IPS-15b (cell line): ENCODE measurements around the gene TRIM14.
A peak's percentile ranks its signal among the peaks of the same experiment; 100 is the strongest.
"Not testable (repeated sequence)": the region's sequence is repeated elsewhere in the genome, so short reads cannot be mapped to it uniquely, and the experiment has no call there.

Experiments used
- H3K27me3 ChIP-seq: one replicate; pipeline ENCODE4 v1.6.1; 2013; ENCODE audit warnings: low read length; ENCODE audit not compliant: control insufficient read depth, insufficient read depth
- H3K36me3 ChIP-seq: one replicate; pipeline ENCODE4 v1.6.1; 2013; ENCODE audit warnings: low read length; ENCODE audit not compliant: control insufficient read depth, insufficient read depth
- H3K4me1 ChIP-seq: one replicate; pipeline ENCODE4 v1.6.1; 2013; ENCODE audit warnings: mild to moderate bottlenecking, low read length; ENCODE audit not compliant: control insufficient read depth, insufficient read depth
- H3K4me3 ChIP-seq: one replicate; pipeline ENCODE4 v1.5.1; 2013; ENCODE audit warnings: low read depth, low read length
- H3K9ac ChIP-seq: one replicate; pipeline ENCODE4 v1.6.1; 2013; ENCODE audit warnings: low read depth, mild to moderate bottlenecking, low read length
- H3K9me3 ChIP-seq: one replicate; pipeline ENCODE4 v1.6.1; 2013; ENCODE audit warnings: mild to moderate bottlenecking, low read length; ENCODE audit not compliant: control insufficient read depth, insufficient read depth

The TRIM14 gene

DNA sequence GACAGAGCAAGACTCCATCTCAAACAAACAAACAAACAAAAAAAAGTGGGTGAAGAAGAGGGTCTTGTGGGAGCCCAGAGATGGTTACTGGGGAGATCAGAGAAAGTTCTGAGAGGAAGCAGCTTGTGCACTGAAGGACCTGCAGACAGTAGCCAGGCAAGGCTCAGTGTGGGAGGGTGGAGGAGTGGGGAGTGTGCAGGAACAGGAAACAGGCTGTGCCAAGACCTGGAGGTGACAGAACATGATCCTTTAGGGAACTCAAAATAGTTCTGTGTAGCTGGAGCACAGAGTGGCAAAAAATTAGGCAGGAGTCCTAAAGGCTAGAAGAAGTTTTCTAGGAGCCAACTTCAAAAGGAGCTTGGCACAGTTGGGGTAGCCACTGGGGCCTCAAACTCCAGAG, 81.7 kb downstream of the TRIM14 start:
- Histone ChIP-seq H3K9ac (no peak overlapping the region), H3K4me3 (no peak overlapping the region), H3K4me1 (no peaks in the 10 kb centered on the region), H3K36me3 (no peaks in the 10 kb centered on the region), H3K27me3 (peaks cover 5% of the 10 kb centered on the region), H3K9me3 (no peaks in the 10 kb centered on the region)

DNA sequence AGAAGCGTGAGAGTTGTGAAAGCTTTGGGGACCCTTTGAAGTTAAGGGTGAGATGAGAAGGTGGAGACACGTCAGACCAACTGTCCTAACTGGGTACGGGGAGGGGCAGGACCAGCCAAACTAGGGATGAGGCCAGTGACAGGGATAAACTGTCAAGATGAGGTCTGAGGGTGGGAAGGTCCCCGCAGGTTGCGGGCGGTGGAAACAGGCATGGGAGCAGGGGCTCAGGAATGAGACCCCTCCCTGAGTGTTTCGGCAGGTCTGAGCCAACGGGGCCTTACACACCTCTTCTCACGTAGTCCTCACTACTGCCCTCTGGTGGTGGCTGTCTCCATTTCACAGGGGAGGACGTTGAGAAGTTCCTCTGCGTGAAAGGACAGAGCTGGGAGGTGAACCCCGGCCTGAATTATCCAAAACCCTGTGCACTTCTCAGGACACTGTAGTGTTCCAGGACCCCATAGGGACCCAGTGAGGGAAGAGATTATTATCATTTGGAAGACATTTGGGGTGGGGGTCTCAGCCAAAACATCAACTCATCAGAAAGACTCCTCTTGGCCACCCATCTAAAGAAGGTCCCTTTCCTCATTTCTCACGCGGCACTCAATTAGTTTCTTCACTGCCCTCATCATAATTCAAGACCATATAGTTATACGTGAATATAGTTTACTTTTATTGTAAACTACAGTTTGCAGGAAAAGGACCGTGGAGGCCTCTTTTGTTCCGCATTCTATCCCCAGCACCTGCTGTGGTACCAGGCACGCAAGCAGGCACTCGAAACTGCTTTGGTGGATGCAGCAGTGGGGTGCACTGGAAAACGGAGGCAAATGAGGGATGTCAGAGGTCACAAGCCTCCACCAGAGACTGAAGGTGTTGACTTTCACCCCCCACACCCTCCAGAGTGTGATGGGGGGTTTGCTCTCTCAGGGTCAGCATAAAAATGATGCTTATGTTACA, 84.2 kb downstream of the TRIM14 start:
- no peaks in the 10 kb centered on the region for H3K36me3 ChIP-seq
- H3K4me3 ChIP-seq = peak overlapping the region; percentile 39
- H3K4me1 ChIP-seq = no peaks in the 10 kb centered on the region
- H3K9me3 ChIP-seq = no peaks in the 10 kb centered on the region
- H3K27me3 ChIP-seq = peaks cover 5% of the 10 kb centered on the region
- H3K9ac ChIP-seq = no peak overlapping the region

DNA sequence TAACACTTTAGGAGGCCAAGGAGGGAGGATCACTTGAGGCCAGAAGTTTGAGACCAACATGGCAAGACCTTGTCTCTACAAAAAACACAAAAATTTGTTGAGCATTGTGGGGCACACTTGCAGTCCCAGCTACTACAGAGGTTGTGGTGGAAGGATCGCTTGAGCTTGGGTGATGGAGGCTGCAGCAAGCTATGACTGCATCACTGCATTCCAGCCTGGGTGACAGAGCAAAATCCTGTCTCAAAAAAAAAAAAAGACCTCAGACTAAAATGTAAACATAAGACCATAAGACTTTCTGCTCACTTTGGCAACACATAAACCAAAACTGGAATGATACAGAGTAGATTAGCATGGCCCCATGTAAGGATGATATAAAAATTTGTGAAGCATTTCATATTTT, 87.1 kb downstream of the TRIM14 start:
- no peaks in the 10 kb centered on the region for H3K4me1 ChIP-seq

DNA sequence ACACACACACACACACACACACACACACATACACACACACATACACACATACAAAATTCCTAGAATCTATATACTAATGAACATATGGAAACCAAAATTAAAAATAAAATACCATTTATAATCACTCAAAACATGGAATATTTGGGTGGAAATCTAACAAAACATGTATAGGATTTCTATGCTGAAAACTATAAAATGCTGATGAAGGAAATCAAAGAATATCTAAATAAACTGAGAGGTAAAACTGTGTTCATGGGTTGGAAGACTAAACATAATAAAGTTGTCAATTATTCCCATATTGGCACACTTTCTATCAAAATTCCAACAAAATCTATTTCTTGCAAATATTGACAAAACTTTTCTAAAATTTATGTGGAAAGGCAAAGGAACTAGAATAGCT, 87.9 kb downstream of the TRIM14 start:
- no peak overlapping the region for H3K9ac ChIP-seq
- H3K27me3 ChIP-seq = peaks cover 5% of the 10 kb centered on the region

More for the DNA sequence above, 87.1 kb downstream of the TRIM14 start:
- no peaks in the 10 kb centered on the region for H3K9me3 ChIP-seq
- peaks cover 5% of the 10 kb centered on the region for H3K27me3 ChIP-seq
- H3K4me3 ChIP-seq = no peak overlapping the region
- no peaks in the 10 kb centered on the region for H3K36me3 ChIP-seq
- no peak overlapping the region for H3K9ac ChIP-seq

DNA sequence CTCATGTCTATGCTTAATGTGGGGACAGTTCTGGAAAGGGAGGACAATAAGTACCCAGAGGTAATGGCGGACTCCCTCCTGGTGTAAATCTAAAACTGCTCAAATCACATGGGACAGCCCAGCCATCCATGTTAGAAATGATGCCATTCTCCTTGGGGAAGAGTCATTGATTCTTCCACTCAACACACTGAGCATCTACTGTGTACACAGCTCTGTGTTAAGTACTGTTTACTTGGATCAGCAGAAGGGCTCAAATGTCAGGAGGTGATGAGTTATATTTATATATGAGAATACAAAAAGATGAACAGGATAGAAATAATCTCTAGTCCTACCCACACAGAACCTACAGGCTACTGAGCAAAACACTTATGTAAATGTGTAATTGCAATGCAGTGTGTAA, 94.3 kb downstream of the TRIM14 start:
- no peaks in the 10 kb centered on the region for H3K9me3 ChIP-seq

More for the DNA sequence above, 87.9 kb downstream of the TRIM14 start:
- no peaks in the 10 kb centered on the region for H3K9me3 ChIP-seq
- H3K4me3 ChIP-seq = no peak overlapping the region
- no peaks in the 10 kb centered on the region for H3K4me1 ChIP-seq
- no peaks in the 10 kb centered on the region for H3K36me3 ChIP-seq

DNA sequence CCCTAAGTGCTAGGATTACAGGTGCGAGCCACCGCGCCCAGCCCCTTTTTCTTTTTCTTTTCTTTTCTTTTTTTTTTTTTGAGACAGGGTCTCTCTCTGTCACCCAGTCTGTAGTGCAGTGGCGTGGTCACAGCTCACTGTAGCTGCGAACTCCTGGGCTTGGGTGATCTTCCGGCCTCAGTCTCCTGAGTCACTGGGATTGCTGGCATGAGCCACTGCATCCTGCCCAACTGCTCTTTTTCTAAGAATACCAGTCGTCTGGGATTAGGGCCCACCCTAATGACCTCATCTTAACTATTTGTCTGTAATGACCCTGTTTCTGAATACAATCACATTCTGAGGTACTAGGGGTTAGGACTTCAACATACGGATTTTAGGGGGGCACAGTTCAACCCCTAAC, 96.6 kb downstream of the TRIM14 start:
- no peak overlapping the region for H3K4me3 ChIP-seq
- no peak overlapping the region for H3K9ac ChIP-seq
- H3K9me3 ChIP-seq = no peaks in the 10 kb centered on the region
- H3K36me3 ChIP-seq = peaks cover 8% of the 10 kb centered on the region
- H3K27me3 ChIP-seq = no peaks in the 10 kb centered on the region
- no peaks in the 10 kb centered on the region for H3K4me1 ChIP-seq

More for the DNA sequence above, 94.3 kb downstream of the TRIM14 start:
- Histone ChIP-seq H3K4me1 (no peaks in the 10 kb centered on the region), H3K27me3 (no peaks in the 10 kb centered on the region), H3K36me3 (peaks cover 4% of the 10 kb centered on the region), H3K9ac (no peak overlapping the region), H3K4me3 (no peak overlapping the region)

DNA sequence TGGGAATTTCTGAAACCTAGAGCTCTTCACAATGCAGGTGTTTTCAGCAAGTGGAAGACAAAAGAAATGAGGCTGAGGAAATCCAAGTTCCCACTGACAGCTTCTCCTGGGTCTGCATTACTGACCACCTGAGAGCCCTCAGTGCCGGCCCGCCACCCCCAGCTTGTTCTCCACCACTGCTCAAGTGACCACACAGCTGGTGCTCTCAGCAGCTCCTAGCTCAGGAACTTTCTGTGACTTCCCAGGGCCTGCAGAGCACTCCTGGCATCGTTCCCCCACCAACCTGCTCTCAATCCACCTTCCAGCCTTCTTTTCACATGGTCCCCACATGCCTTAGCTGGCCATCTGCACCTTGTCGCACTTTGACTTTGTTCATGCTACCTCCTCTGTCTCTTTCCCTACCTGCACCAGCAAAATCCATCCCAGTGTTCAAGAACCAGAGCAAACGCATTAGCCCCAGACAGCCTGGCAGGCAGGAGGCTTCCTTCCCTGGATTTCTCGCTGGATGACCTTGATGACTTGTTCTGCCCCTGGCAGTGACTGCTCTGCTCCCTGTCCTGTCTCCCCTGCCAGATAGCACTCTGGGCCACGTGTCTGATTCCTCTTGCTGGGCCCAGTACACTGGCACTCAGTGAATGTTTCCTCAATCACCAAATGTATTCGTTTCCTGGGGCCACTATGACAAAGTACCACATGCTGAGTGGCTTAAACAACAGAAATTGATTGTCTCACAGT, 97.5 kb downstream of the TRIM14 start:
- H3K9me3 ChIP-seq = no peaks in the 10 kb centered on the region
- H3K27me3 ChIP-seq = no peaks in the 10 kb centered on the region
- no peaks in the 10 kb centered on the region for H3K4me1 ChIP-seq
- no peak overlapping the region for H3K9ac ChIP-seq
- H3K4me3 ChIP-seq = no peak overlapping the region
- H3K36me3 ChIP-seq = peaks cover 8% of the 10 kb centered on the region

DNA sequence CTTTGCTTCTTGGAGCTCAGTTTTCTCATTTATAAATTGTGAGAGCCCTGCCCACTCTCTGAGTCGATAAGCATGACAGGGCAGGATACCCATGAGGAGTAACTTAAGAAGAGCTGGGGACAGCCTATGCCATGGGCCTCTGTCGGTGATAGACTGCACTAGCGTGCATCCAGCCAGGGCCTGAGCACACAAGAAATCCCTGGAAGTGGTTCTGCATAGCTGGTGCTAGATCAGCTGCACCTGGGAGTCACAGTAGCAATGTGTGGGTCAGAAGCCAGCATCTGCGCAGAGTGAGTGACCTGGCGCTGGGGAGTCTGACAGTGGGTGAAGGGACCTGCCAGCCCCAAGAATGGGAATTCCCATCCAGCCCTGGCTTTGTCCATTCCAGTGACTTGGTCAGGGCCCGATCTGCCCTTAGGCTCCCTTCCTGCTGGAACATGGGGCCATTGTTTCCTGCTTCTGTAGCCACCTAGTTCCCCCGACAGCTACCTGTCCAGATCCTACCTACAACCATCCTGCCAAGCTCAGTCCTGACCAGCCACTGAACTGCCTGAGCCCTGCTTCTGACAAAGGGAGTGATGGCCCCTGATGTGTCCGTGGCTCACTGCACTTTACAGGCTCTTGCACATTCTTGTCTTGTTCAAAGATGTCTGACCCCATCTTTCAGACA, 98.4 kb downstream of the TRIM14 start:
- peaks cover 8% of the 10 kb centered on the region for H3K36me3 ChIP-seq
- no peaks in the 10 kb centered on the region for H3K9me3 ChIP-seq
- no peaks in the 10 kb centered on the region for H3K27me3 ChIP-seq
- H3K9ac ChIP-seq = no peak overlapping the region
- no peak overlapping the region for H3K4me3 ChIP-seq
- no peaks in the 10 kb centered on the region for H3K4me1 ChIP-seq

DNA sequence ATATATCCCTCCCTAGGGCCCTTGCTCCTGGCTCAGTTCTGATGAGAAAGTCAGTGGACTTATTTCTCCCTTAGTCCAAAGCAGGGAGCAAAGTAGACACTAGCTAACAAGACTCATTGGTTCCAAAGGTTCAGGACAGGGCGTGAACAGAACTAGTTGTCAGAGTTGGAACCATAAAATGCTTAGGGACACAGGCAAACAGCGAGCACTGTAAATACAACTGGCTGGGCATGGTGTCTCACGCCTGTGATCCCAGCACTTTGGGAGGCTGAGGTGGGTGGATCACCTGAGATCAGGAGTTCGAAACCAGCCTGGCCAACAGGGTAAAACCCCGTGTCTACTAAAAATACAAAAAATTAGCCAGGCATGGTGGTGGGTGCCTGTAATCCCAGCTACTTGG, 99.2 kb downstream of the TRIM14 start:
- not testable (repeated sequence) for H3K4me1 ChIP-seq, H3K27me3 ChIP-seq, H3K9me3 ChIP-seq, H3K4me3 ChIP-seq, H3K9ac ChIP-seq, H3K36me3 ChIP-seq
